Effector memory CD8-positive, alpha-beta T cell (primary cell): ENCODE data around the gene CST11.

Experiments used
- ATAC-seq: fragments of 150-1000 bp; cut with Tn5 transposase; replicated peaks from 2 replicates; pipeline ENCODE4 v1.10.0; 2021; ENCODE audit warnings: mild to moderate bottlenecking, moderate library complexity
- DNase-seq, 3 experiments: peaks; one replicate each; pipeline ENCODE4 v3.0.0; 2021
- H3K27ac Mint-ChIP-seq, 2 donors: one replicate each; pipeline ENCODE4 v1.8.0; 2022; ENCODE audit warnings: mild to moderate bottlenecking in 2 of 2, mixed read lengths in 2 of 2, moderate library complexity in 2 of 2
- H3K27me3 Mint-ChIP-seq, 2 donors: one replicate each; pipeline ENCODE4 v1.8.0; 2022; ENCODE audit warnings: mixed read lengths in 2 of 2
- H3K36me3 Mint-ChIP-seq: one replicate; pipeline ENCODE4 v1.8.0; 2022; ENCODE audit warnings: mild to moderate bottlenecking, moderate library complexity, mixed read lengths; ENCODE audit not compliant: insufficient read depth
- H3K4me1 Mint-ChIP-seq, 2 donors: one replicate each; pipeline ENCODE4 v1.8.0; 2022; ENCODE audit warnings: low read depth in 2 of 2, mixed read lengths in 2 of 2
- H3K4me3 Mint-ChIP-seq, 2 donors: one replicate each; pipeline ENCODE4 v1.8.0; 2022; ENCODE audit warnings: mild to moderate bottlenecking in 2 of 2, mixed read lengths in 2 of 2, moderate library complexity in 2 of 2
- H3K9me3 Mint-ChIP-seq, 2 donors: one replicate each; pipeline ENCODE4 v1.8.0; 2022; ENCODE audit warnings: mixed read lengths in 2 of 2

The CST11 gene

GRCh38 chr20:23425129-23425528 lies 27.5 kb downstream of the CST11 start:
- Mint-ChIP-seq H3K27me3 (peaks cover 13 to 15% of the 10 kb centered on the region in 2 donors), H3K4me1 (peaks cover 7 to 8% of the 10 kb centered on the region in 2 donors), H3K27ac (no peak overlapping the region), H3K36me3 (peaks cover 5% of the 10 kb centered on the region), H3K4me3 (no peak overlapping the region), H3K9me3 (no peaks in the 10 kb centered on the region)
- no peak for DNase-seq
- no peak for ATAC-seq

DNA sequence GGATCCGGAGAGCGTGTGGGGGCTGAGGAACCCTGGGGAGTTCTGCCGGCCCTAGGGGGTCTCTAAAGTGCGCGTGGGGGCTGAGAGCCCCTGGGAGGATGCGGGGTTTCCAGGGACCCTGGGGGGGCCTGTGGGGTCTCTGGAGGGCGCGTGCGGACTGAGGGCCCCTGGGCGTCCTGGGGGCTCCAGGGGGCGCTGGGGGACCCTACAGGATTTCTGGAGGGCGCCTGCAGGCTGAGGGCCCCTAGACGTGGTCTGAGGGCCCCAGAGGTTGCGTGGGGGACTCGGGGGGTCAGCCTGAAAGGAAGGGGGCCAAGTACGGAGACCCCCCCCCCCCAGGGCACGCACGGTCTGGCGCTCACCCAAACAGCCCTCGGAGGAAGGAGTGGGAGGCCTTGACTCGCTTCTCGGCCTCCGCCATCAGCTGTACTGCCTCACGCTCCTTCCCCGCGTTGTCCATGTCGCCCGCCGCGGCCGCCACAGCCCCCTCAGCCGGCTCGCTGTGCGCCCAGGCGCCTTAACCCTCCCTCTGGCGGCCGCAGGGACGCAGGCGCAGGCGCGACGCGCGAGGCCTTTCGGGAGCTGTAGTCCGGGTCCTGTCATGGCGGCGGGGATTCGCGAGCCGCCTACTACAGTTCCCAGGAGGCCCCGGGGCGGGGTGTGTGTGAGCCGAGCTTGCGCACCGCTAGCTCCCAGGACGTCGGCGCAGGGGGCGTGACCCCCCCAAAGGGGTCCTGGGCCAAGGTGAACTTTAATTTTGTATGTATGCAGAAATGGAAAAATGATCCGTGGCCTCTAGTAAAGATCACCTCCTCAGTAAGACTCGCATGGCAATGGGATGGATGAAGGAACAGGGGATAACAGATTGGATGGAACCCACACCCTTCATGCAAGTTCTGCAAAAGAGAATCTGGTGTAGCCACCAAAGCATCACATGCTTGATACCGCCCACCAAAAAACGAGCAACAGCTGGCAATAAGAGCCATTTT lies 31.4 kb downstream of the CST11 start, which contains the start of gene NAPB:
Gene NAPB, minus strand, starts transcription at position 546 of the 989 bp plus-strand sequence. Its CDS starts 86 bp downstream, at position 460.
- DNase-seq: peak; percentile 90 to 93 (median 91)
- Mint-ChIP-seq H3K36me3 (peaks cover 11% of the 10 kb centered on the region), H3K4me1 (peaks cover 21 to 31% of the 10 kb centered on the region in 2 donors), H3K27ac (peak within 1 kb of the TSS; percentile 90 to 94), H3K27me3 (peaks cover 13 to 15% of the 10 kb centered on the region in 2 donors), H3K4me3 (peak within 1 kb of the TSS; percentile 86 to 93), H3K9me3 (no peaks in the 10 kb centered on the region)
- ATAC-seq: peak; percentile 97

DNA sequence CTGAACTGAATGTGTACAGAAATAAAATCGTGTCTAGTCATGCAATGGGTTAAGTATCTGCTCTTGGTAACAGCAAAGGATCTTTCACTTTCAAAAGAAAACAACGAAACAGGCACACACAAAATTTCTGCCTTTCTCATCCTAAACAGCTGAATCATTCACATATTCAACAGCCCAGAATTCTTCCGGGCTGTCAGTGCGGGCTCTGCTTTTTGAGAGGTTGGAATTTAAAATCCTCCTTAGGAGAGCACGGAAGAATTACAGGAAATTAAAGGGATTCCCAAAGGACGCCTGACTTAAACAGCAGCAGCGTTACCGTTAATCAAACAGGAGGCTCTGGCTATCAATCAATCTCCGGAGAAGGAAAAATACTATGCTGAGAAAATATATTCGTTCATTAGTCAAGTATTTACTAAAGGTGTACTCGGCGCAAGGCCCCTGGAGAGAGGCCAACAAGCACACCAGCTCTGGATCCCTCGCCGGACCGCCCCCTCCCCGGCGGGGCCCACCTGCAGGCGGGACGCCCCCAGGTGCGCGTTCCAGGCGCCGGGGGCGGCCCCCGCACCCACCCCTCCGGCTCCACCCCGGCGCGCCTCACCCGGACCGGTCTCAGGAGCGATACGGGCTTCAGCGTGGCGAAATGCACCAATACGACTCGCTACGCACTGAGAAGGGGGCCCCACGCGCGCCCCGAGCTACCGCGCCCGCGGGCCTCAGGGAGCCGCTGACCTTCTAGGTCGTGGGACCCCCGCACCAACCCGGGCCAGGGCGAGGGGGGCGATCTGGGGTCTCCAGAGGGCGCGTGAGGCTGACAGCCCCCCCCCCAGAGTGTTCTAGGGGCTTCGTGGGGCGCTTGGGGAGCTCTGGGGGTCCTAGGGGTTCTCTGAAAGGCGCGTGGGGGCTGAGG lies 32.4 kb downstream of the CST11 start:
- H3K9me3 Mint-ChIP-seq: no peaks in the 10 kb centered on the region
- H3K27ac Mint-ChIP-seq: peak overlapping the region; percentile 90 to 94
- peaks cover 11% of the 10 kb centered on the region for H3K36me3 Mint-ChIP-seq
- peak in 1 of 3 experiments; percentile 20 for DNase-seq
- H3K27me3 Mint-ChIP-seq: peaks cover 13 to 14% of the 10 kb centered on the region in 2 donors
- ATAC-seq: peak; percentile 18
- H3K4me3 Mint-ChIP-seq: peak overlapping the region; percentile 86 to 93
- peaks cover 29 to 39% of the 10 kb centered on the region in 2 donors for H3K4me1 Mint-ChIP-seq

DNA sequence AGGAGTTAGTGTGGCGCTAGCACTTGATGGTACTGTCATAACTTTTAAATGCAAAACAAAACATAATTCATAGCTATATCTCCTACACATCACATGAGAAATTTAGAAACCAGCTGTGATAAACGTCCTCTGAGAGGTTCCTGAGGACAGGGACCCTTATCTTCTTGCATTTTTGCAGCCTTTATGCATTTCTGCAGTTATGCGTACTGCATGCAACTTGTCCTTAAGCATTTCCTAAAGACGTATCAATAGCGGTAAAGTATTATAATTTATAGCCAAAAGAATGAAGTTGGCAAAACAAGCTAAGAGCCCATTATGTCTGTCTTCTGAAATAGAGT lies 33.0 kb downstream of the CST11 start:
- Mint-ChIP-seq H3K4me3 (peak overlapping the region; percentile 86 to 93), H3K9me3 (no peaks in the 10 kb centered on the region), H3K27ac (peak overlapping the region; percentile 90 to 94), H3K4me1 (peaks cover 29 to 42% of the 10 kb centered on the region in 2 donors), H3K27me3 (peaks cover 7 to 8% of the 10 kb centered on the region in 2 donors), H3K36me3 (peaks cover 11% of the 10 kb centered on the region)
- DNase-seq (no peak), ATAC-seq (no peak)

- peaks cover 11% of the 10 kb centered on the region for H3K36me3 Mint-ChIP-seq
- H3K27me3 Mint-ChIP-seq: no peaks in the 10 kb centered on the region
- DNase-seq: no peak
- ATAC-seq: no peak
- H3K4me1 Mint-ChIP-seq: peaks cover 32 to 47% of the 10 kb centered on the region in 2 donors
- no peaks in the 10 kb centered on the region for H3K9me3 Mint-ChIP-seq
- peak overlapping the region; percentile 33 to 57 for H3K4me3 Mint-ChIP-seq
- peak overlapping the region in 1 of 2 donors; percentile 75 for H3K27ac Mint-ChIP-seq
Measured at GRCh38 chr20:23417861-23418260, 34.8 kb downstream of the CST11 start.

DNA sequence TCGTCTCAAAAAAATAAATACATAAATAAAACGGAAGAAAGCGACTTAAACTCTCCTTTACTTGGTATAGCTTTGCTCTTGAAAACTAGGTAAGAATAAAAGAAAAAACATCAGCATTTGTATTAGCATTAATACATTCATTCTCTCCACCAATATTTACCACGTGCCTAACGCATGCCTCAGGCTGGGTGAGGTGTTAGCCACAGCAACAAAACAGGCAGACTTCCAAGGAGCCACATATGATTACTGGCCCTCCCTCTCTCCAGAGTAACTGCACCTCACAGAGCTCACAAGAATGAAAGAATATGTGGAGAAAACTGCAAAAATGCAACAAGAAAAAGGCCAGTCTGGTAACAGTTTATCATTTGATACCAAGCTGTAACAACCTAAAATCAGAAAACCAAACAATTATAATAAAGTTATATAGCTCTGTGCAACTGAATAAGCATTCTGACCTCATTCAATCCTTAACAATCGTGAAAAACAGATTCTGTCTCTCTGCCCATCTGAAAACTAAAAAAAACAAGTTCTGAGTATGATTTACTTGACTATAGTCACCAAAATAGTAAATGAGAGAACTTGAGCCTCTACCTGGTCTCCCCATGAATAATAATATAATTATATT lies 36.6 kb downstream of the CST11 start:
- Mint-ChIP-seq H3K4me1 (peaks cover 28 to 56% of the 10 kb centered on the region in 2 donors), H3K27ac (peak overlapping the region; percentile 82 to 86), H3K27me3 (no peaks in the 10 kb centered on the region), H3K36me3 (peaks cover 11% of the 10 kb centered on the region), H3K4me3 (peak overlapping the region; percentile 68 to 77), H3K9me3 (no peaks in the 10 kb centered on the region)
- ATAC-seq (peak; percentile 82), DNase-seq (peak; percentile 30 to 45 (median 42))

DNA sequence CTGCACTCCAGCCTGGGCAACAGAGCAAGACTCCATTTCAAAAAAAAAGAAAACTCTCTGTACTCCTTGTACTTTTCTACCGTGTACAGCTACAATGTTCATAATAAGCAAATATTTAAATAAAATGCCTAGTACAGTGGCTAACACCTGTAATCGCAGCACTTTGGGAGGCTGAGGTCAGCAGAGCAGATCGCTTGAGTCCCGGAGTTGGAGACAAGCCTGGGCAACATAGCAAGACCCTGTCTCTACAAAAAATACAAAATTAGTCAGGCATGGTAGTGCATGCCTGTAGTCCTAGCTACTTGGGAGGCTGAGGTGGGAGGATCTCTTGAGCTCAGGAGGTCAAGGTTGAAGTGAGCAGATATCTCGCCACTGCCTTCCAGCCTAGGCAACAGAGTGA lies 37.1 kb downstream of the CST11 start:
- Mint-ChIP-seq H3K27ac (peak overlapping the region; percentile 82 to 86), H3K4me3 (peak overlapping the region; percentile 68 to 77), H3K27me3 (no peaks in the 10 kb centered on the region), H3K4me1 (peaks cover 32 to 61% of the 10 kb centered on the region in 2 donors), H3K9me3 (no peaks in the 10 kb centered on the region), H3K36me3 (peaks cover 8% of the 10 kb centered on the region)
- ATAC-seq (peak; percentile 11), DNase-seq (no peak)

DNA sequence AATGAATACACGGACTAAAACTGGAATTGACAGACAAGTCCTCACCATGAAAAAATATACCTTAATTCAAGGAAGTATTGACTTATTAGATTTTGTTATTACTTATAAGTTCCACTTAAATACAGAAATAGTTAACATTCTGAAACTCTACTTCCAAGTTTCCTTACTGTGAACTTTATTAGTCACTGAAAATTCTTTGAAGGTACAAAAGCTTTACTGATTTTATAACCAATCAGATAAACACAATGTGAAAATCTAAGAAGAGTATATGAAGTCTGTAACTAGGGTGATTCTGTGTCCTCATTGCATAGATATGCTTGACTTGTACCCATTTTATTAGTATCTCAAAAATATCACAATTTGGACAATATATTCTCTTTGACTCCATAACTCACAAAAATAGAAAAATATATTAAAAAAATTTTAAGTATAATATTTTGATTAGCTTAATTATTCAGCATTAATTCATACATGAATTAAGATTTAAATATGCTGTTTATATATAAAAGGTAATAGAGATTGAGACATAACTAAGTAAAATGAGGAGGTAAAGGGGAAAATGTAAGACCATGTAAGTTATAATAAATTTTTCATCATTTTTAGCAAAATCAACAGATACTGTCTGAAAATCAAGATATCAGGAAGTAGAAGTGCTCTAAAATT lies 38.0 kb downstream of the CST11 start:
- Mint-ChIP-seq H3K36me3 (peaks cover 6% of the 10 kb centered on the region), H3K4me1 (peaks cover 36 to 62% of the 10 kb centered on the region in 2 donors), H3K4me3 (peak overlapping the region in 1 of 2 donors; percentile 77), H3K27ac (peak overlapping the region in 1 of 2 donors; percentile 86), H3K9me3 (no peaks in the 10 kb centered on the region), H3K27me3 (no peaks in the 10 kb centered on the region)
- no peak for DNase-seq
- no peak for ATAC-seq

DNA sequence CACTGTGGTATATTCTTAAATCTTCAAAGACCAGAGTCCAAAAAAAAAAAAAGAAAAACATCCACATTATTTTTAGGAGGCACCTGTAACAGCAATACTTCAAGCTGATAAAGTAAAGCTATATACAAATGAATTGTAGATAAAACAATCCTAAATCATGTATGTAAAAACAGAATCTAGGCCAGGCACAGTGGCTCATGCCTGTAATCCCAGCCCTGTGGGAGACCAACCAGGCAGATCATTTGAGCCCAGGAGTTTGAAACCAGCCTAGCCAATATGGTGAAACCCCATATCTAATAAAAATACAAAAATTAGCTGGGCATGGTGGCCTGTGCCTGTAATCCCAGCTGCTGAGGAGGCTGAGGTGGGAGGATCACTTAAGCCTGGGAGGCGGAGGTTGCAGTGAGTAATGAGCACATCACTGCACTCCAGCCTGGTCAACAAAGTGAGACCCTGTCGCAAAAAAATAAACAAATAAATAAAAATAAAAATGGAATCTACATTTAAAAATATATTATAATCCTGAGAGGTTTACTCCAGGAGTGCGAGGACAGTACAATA lies 38.7 kb downstream of the CST11 start:
- H3K9me3 Mint-ChIP-seq: no peaks in the 10 kb centered on the region
- ATAC-seq: no peak
- H3K27ac Mint-ChIP-seq: peak overlapping the region in 1 of 2 donors; percentile 29
- DNase-seq: no peak
- H3K4me3 Mint-ChIP-seq: no peak overlapping the region
- no peaks in the 10 kb centered on the region for H3K27me3 Mint-ChIP-seq
- peaks cover 32 to 63% of the 10 kb centered on the region in 2 donors for H3K4me1 Mint-ChIP-seq
- H3K36me3 Mint-ChIP-seq: peaks cover 5% of the 10 kb centered on the region

- Mint-ChIP-seq H3K4me3 (no peak overlapping the region), H3K4me1 (peaks cover 38 to 64% of the 10 kb centered on the region in 2 donors), H3K27me3 (no peaks in the 10 kb centered on the region), H3K36me3 (no peaks in the 10 kb centered on the region), H3K27ac (peak overlapping the region in 1 of 2 donors; percentile 6), H3K9me3 (no peaks in the 10 kb centered on the region)
- no peak for DNase-seq
- no peak for ATAC-seq
Measured at GRCh38 chr20:23412026-23412425, 40.6 kb downstream of the CST11 start.

- Mint-ChIP-seq H3K36me3 (no peaks in the 10 kb centered on the region), H3K4me3 (no peak overlapping the region), H3K27me3 (no peaks in the 10 kb centered on the region), H3K27ac (peak overlapping the region in 1 of 2 donors; percentile 6), H3K4me1 (peaks cover 36 to 58% of the 10 kb centered on the region in 2 donors), H3K9me3 (no peaks in the 10 kb centered on the region)
- no peak for DNase-seq
- ATAC-seq: no peak
Measured at GRCh38 chr20:23410916-23411695, 41.6 kb downstream of the CST11 start.
